ENCODE results near the gene KCNK5.

- no peak for TF ChIP-seq ZNF600 (tag by site-specific recombination; IDR thresholded peaks at IDR 0.05)
- TF ChIP-seq, protein P1, sequence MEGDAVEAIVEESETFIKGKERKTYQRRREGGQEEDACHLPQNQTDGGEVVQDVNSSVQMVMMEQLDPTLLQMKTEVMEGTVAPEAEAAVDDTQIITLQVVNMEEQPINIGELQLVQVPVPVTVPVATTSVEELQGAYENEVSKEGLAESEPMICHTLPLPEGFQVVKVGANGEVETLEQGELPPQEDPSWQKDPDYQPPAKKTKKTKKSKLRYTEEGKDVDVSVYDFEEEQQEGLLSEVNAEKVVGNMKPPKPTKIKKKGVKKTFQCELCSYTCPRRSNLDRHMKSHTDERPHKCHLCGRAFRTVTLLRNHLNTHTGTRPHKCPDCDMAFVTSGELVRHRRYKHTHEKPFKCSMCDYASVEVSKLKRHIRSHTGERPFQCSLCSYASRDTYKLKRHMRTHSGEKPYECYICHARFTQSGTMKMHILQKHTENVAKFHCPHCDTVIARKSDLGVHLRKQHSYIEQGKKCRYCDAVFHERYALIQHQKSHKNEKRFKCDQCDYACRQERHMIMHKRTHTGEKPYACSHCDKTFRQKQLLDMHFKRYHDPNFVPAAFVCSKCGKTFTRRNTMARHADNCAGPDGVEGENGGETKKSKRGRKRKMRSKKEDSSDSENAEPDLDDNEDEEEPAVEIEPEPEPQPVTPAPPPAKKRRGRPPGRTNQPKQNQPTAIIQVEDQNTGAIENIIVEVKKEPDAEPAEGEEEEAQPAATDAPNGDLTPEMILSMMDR (tag by site-specific recombination; IDR thresholded peaks at IDR 0.05): no peak
- no peak for TF ChIP-seq ZNF24 (tag by site-specific recombination; IDR thresholded peaks at IDR 0.05)
- no peak for TF ChIP-seq ZNF48 (tag by site-specific recombination; IDR thresholded peaks at IDR 0.05)
- no peak for TF ChIP-seq ZNF785 (tag by site-specific recombination; IDR thresholded peaks at IDR 0.05)
These were observed 6.2 kb downstream of the KCNK5 start for GRCh38 chr6:39223061-39223460.

Measured in HEK293 (cell line).